ENCODE results near the gene ATRIP. TPM values are rescaled to one million over a fixed set of nuclear protein-coding genes. Genes with fewer than 3 reads are reported as not detected.
A peak's percentile ranks its signal among the peaks of the same experiment; 100 is the strongest.

ATRIP gene
- total and polyA plus RNA-seq, 9 donors = 3.9 to 11.4 (median 6.4) TPM

- intact Hi-C loops (cut with DNase I) = loop anchor here in 1 of 4 donors (5.0 kb wide), 1 partner anchor 42 kb away; no protein-coding TSS in a partner anchor
Measured at GRCh38 chr3:48505146-48505545, 58.6 kb downstream of the ATRIP start.

GRCh38 chr3:48505968-48506504, 59.5 kb downstream of the ATRIP start:
- Histone ChIP-seq H3K4me1 (ENCODE audit: insufficient read depth) (peaks cover 13% of the 10 kb centered on the region), H3K4me3 (no peak overlapping the region), H3K27me3 (no peaks in the 10 kb centered on the region), H3K27ac (no peak overlapping the region), H3K36me3 (no peaks in the 10 kb centered on the region), H3K9me3 (no peaks in the 10 kb centered on the region)
- 91 to 94% (median 94%) methylated on average over 6 of the region's 6 CpGs for WGBS, 3 donors
- no peak for TF ChIP-seq POLR2A (IDR thresholded peaks at IDR 0.05)
- no peak for TF ChIP-seq EP300 (IDR thresholded peaks at IDR 0.05)
- no peak for TF ChIP-seq CTCF (IDR thresholded peaks at IDR 0.05)
- DNase-seq = no peak
- intact Hi-C loops (cut with DNase I) = loop anchor here in 1 of 4 donors (5.0 kb wide), 1 partner anchor 41 kb away; no protein-coding TSS in a partner anchor

More at GRCh38 chr3:48505146-48505545, 58.6 kb downstream of the ATRIP start:
- no peaks in the 10 kb centered on the region for H3K27me3 ChIP-seq
- no peaks in the 10 kb centered on the region for H3K36me3 ChIP-seq
- H3K27ac ChIP-seq = peak overlapping the region in 1 of 2 donors; percentile 90
- 70 to 73% (median 72%) methylated on average over 2 of the region's 2 CpGs for WGBS, 3 donors
- TF ChIP-seq EP300 (IDR thresholded peaks at IDR 0.05) (no peak), CTCF (IDR thresholded peaks at IDR 0.05) (no peak), POLR2A (IDR thresholded peaks at IDR 0.05) (no peak)
- H3K4me1 ChIP-seq (ENCODE audit: insufficient read depth) = peaks cover 13% of the 10 kb centered on the region
- no peak for DNase-seq
- no peaks in the 10 kb centered on the region for H3K9me3 ChIP-seq
- no peak overlapping the region for H3K4me3 ChIP-seq

- no peaks in the 10 kb centered on the region for H3K9me3 ChIP-seq
- no peak overlapping the region for H3K27ac ChIP-seq
- H3K4me3 ChIP-seq = no peak overlapping the region
- 41 to 53% (median 53%) methylated on average over 10 of the region's 10 CpGs for WGBS, 3 donors
- intact Hi-C loops (cut with DNase I) = loop anchor here in 1 of 4 donors (5.0 kb wide), 1 partner anchor 40 kb away; no protein-coding TSS in a partner anchor
- TF ChIP-seq POLR2A (IDR thresholded peaks at IDR 0.05) = no peak
- no peak for TF ChIP-seq CTCF (IDR thresholded peaks at IDR 0.05)
- no peak for TF ChIP-seq EP300 (IDR thresholded peaks at IDR 0.05)
- no peaks in the 10 kb centered on the region for H3K27me3 ChIP-seq
- DNase-seq = no peak
- H3K36me3 ChIP-seq = no peaks in the 10 kb centered on the region
- H3K4me1 ChIP-seq (ENCODE audit: insufficient read depth) = peaks cover 13% of the 10 kb centered on the region
Measured at GRCh38 chr3:48507256-48508061, 60.9 kb downstream of the ATRIP start.

GRCh38 chr3:48511551-48511950, 65.0 kb downstream of the ATRIP start:
- Histone ChIP-seq H3K36me3 (no peaks in the 10 kb centered on the region), H3K4me3 (no peak overlapping the region), H3K9me3 (no peaks in the 10 kb centered on the region), H3K27ac (no peak overlapping the region), H3K27me3 (no peaks in the 10 kb centered on the region), H3K4me1 (ENCODE audit: insufficient read depth) (no peaks in the 10 kb centered on the region)
- TF ChIP-seq POLR2A (IDR thresholded peaks at IDR 0.05) (no peak), CTCF (IDR thresholded peaks at IDR 0.05) (no peak), EP300 (IDR thresholded peaks at IDR 0.05) (no peak)
- intact Hi-C loops (cut with DNase I) = no loop called here
- DNase-seq = no peak
- WGBS, 3 donors = 85 to 91% (median 88%) methylated on average over 4 of the region's 4 CpGs
